Large intestine (tissue), 3 donors: Measurements from ENCODE around the gene IL25. TPM values are rescaled to one million over a fixed set of nuclear protein-coding genes. Genes with fewer than 3 reads are reported as not detected.
A peak's percentile ranks its signal among the peaks of the same experiment; 100 is the strongest.

Source experiments
- DNase-seq, 2 donors: peaks; one replicate each; pipeline versions ENCODE4 v3.0.0 to v3.0.0-alpha.2; 2013
- H3K27ac ChIP-seq: one replicate; pipeline ENCODE4 v1.5.1; 2013; ENCODE audit warnings: low read length
- H3K27me3 ChIP-seq: 2 replicates; pipeline ENCODE4 v1.6.1; 2013; ENCODE audit warnings: low read length; ENCODE audit not compliant: control insufficient read depth, insufficient read depth
- H3K36me3 ChIP-seq: 2 replicates; pipeline ENCODE4 v1.6.1; 2013; ENCODE audit warnings: low read length; ENCODE audit not compliant: control insufficient read depth, insufficient read depth
- H3K4me1 ChIP-seq: one replicate; pipeline ENCODE4 v1.6.1; 2013; ENCODE audit warnings: low read length; ENCODE audit not compliant: control insufficient read depth, insufficient read depth
- H3K4me3 ChIP-seq: one replicate; pipeline ENCODE4 v1.5.1; 2013; ENCODE audit warnings: low read length
- H3K9me3 ChIP-seq: one replicate; pipeline ENCODE4 v1.6.1; 2013; ENCODE audit warnings: mild to moderate bottlenecking, low read depth, low read length, moderate library complexity; ENCODE audit not compliant: control insufficient read depth
- WGBS: methylation state at CpG from one replicate; pipeline ENCODE4 v1.1.5; 2013; ENCODE audit warnings: low lambda C conversion rate; ENCODE audit not compliant: insufficient coverage; 5-methylcytosine and 5-hydroxymethylcytosine counted together
- polyA plus RNA-seq: library from polyadenylated mRNA; unstranded; fragments of 120-200 nt; gene quantifications from one replicate; pipeline ENCODE4 v1.2.1, GENCODE V29; 2013

The IL25 gene
- polyA plus RNA-seq, 1 donor = not detected

DNA sequence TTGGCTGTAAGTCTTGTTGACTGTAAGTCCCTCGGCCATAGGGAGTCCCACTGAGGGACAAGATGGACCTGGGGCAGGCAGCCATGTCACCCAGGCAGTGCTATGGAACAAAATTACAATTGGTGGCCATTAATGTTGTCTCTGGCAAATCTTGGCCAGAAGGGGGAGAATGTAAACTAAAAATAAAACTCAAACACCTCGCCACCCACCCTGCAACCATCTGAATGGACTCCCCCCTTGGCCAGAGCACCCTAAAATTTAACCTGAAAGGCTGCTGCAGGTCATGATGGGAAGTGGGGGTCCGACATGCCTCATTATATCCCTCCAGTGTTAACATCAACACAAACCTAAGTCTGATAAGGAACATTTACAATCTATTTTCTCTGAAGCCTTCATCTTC is 28.1 kb upstream of the IL25 start:
- peaks cover 4% of the 10 kb centered on the region for H3K27me3 ChIP-seq
- H3K36me3 ChIP-seq = peaks cover 3% of the 10 kb centered on the region
- no CpG with 5 or more reads among the region's 3 CpGs for WGBS
- H3K9me3 ChIP-seq = no peaks in the 10 kb centered on the region
- DNase-seq = no peak
- no peak overlapping the region for H3K27ac ChIP-seq
- H3K4me3 ChIP-seq = no peak overlapping the region
- no peaks in the 10 kb centered on the region for H3K4me1 ChIP-seq

DNA sequence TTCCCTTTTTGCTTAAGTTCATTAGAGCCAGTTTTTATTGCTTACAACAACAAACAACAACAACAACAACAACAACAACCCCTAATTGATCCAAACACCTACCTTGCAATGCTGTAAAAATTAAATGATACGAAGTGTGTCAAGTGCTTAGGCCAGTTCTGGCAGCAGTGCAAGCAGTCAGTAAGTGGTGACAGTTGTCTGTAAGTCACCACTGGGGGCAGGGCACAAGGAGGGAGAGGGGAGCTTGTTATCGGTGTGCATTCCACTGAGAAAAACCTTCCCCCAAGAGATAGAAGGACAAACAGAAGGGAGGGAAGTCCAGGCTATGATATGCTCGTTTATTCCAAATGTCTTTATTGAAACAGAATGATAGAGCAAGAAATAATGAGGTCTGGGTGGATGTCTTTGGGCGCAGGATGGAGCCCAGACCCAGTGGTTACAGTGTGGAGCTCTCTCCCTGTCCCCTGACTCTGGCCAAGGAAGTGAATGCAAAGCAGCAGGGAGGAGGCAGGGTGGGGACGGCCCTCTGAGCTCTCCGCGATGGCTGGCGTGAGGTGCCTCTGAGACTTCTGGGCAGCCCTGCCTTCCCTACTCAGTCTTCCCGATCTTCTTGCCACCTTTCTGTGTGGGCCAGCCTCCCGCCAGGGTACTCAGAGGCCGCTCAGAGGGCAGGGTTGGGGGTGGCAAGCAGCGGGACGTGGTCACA is 26.5 kb upstream of the IL25 start:
- Histone ChIP-seq H3K27me3 (peaks cover 4% of the 10 kb centered on the region), H3K4me1 (no peaks in the 10 kb centered on the region), H3K27ac (no peak overlapping the region), H3K9me3 (no peaks in the 10 kb centered on the region), H3K36me3 (peaks cover 3% of the 10 kb centered on the region), H3K4me3 (no peak overlapping the region)
- DNase-seq = no peak
- WGBS = no CpG with 5 or more reads among the region's 13 CpGs

DNA sequence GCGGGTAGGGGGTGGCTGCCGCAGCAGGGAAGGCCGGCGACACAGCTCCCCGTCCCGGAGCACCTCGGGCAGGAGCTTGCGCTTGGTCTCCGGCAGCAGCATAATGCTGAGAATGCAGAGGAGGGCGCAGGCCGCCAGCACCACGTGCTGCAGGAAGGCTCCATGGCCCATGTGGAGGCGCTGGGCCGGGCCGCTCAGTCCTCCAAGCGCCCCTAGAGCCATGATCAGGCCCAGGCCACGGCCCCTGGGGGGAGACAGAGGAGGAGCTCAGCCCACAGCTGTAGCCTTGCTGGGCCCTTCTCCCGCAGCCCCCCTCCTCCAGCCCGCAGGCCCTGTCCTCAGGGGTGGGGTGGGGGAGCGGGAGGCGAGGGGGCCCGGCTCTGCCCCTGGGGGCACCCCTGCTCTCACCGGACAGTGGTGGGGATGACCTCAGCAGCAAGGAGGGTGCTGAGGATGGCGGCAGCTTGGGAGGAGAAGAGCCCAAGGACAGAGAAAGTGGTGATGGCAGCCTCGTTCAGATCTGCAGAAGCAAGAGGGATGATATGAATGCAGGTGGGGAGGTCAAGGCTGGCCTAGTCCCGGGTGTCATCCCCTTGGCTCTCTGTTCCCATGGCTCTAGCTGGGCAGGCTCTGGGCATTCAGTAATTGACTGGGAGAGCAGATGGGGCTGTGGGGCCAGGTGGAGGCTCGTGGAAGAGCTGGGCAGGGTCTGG is 25.8 kb upstream of the IL25 start:
- Histone ChIP-seq H3K27ac (no peak overlapping the region), H3K4me1 (no peaks in the 10 kb centered on the region), H3K27me3 (peaks cover 8% of the 10 kb centered on the region), H3K9me3 (no peaks in the 10 kb centered on the region), H3K36me3 (peaks cover 3% of the 10 kb centered on the region), H3K4me3 (no peak overlapping the region)
- DNase-seq = no peak
- no CpG with 5 or more reads among the region's 27 CpGs for WGBS

DNA sequence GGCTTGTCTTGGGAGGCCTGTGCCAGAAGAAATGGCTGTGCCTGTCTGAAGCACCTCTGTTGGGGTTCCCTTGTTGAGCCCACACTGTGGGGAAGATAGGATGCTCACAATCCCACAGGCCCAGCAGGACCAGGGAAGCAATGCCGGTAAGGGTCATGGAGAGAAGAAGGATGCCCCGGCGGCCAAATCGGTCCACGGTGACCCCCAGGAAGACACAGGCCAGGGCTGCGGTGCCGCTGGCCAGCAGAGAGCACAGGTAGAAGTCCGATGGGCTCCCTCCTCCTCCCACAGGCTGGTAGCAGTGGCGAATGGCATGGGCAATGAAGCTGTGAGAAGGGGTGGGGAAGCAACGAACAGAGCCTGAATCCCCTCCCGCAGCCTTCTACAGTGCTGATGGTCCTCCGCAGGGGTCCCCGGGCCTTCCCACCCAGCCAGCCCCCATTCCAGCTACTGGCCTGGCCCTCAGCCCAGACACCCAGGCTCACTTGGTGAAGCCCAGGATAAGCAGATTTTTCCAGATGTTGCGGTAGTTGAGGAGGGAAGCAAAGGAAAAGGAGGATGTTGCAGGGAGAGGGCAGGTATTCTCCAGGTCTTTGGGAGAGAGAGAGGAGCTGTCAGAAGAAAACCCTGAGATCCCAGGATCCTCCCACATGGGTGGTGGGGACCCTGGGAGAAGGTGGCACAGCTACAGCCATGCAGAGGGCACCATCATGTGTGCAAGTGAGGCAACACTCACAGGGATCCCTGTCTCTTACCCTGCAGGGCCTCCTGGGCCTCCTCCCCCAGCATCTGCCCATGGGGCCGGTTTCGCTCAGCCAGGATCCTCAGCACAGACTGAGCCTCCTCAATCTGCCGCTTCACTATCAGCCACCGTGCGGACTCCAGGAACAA is 25.0 kb upstream of the IL25 start:
- Histone ChIP-seq H3K27ac (no peak overlapping the region), H3K9me3 (no peaks in the 10 kb centered on the region), H3K36me3 (peaks cover 3% of the 10 kb centered on the region), H3K4me1 (no peaks in the 10 kb centered on the region), H3K27me3 (peaks cover 6% of the 10 kb centered on the region), H3K4me3 (no peak overlapping the region)
- WGBS = no CpG with 5 or more reads among the region's 19 CpGs
- DNase-seq = no peak

DNA sequence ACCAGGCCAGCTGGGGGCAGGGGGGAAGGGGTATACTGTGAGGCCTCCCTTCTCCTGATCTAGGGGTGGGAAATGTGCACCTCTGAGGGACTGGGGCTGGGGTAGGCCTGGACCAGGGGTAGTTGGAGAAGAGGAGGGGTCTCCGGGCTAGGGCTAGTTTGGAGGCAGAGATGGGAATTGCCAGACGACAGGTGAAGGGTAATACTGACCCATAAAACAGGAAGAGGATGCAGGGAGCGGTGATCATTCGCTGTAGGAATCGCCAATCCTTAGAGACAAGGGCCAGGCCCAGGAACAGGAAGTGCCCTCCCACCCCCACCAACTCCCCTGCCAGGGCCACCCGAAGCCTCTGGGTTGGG is 24.3 kb upstream of the IL25 start:
- WGBS = 80% methylated on average over 1 of the region's 6 CpGs
- peaks cover 8% of the 10 kb centered on the region for H3K27me3 ChIP-seq
- peaks cover 3% of the 10 kb centered on the region for H3K36me3 ChIP-seq
- no peaks in the 10 kb centered on the region for H3K9me3 ChIP-seq
- peaks cover 5% of the 10 kb centered on the region for H3K4me1 ChIP-seq
- DNase-seq = no peak
- H3K27ac ChIP-seq = no peak overlapping the region
- H3K4me3 ChIP-seq = no peak overlapping the region

DNA sequence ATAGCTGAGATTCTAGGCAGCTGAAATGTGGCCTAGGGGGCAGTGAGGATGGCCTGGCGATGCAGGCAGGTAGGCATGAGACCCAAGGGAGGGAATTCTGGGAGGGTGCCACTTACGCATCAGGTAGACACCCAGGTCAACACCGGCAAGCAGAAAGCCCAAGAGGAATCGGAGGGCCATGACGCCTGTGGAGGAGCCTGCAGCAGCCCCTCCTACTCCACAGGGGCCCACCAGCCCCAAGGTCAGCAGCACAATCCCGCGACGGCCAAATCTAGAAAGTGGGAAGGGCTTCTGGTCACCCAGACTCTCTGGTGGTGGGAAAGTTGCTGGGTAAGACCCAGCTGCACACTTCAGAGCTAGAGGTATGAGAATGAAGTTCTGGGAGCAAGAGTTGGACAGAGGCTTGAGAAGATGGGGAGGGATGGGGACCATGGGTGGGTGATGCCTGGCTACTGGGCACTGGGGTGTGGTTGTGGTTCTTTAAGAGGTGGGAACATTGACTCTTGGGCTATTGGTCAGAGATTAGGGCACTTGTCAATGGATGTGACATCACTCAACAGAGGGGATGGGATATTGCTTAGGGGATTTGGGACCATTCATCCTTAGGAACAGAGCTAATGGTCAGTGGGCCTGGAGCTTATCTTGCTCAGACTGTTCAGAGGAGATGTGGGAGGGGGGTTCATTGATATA is 23.3 kb upstream of the IL25 start:
- peaks cover 3% of the 10 kb centered on the region for H3K36me3 ChIP-seq
- no peak for DNase-seq
- H3K4me1 ChIP-seq = peaks cover 6% of the 10 kb centered on the region
- peaks cover 16% of the 10 kb centered on the region for H3K27me3 ChIP-seq
- no peaks in the 10 kb centered on the region for H3K9me3 ChIP-seq
- H3K4me3 ChIP-seq = no peak overlapping the region
- WGBS = no CpG with 5 or more reads among the region's 8 CpGs
- no peak overlapping the region for H3K27ac ChIP-seq

DNA sequence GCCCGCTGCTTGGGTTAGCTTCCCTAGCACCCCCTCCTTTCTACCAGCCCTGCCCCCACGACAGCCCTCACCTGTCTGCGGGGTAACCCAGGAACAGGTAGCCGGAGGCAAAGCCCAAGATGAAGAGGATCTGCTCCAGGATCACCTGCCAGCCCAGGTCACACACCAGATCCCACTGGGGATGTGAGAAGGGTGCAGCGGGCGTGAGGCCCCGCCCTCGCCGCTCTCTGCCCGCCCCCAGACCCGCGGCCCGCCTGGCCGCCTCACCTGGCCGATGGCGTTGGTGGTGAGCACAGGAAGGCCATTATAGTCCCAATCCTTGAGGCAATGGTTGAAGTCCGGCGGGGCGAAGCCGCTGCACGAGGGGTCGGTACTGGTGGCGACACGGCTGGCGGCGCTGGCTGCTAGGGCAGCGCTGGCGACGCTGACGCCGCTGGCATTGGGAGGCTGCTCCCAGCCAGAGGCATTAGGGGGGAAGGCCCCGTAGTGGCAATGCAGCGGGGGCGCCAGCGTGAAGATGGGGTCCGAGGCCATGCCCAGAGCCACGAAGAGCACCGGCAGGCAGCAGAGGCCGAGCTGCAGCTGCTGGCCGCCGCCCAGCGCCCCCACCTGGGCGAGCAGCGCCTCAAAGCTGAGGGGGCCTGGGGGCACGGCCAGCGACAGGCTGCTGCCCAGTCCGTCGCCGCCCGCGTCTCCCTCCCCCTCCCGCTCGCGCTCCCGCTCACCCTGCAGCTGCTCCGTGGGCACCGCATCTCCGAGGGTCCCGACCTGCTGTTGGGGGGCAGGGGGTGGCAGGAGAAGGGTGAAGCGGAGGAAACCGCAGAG is 20.7 kb upstream of the IL25 start:
- WGBS = no CpG with 5 or more reads among the region's 61 CpGs
- Histone ChIP-seq H3K27ac (no peak overlapping the region), H3K27me3 (peaks cover 17% of the 10 kb centered on the region), H3K9me3 (no peaks in the 10 kb centered on the region), H3K4me3 (peak overlapping the region; percentile 60), H3K4me1 (peaks cover 6% of the 10 kb centered on the region), H3K36me3 (peaks cover 3% of the 10 kb centered on the region)
- DNase-seq = peak in 1 of 2 donors; percentile 41

DNA sequence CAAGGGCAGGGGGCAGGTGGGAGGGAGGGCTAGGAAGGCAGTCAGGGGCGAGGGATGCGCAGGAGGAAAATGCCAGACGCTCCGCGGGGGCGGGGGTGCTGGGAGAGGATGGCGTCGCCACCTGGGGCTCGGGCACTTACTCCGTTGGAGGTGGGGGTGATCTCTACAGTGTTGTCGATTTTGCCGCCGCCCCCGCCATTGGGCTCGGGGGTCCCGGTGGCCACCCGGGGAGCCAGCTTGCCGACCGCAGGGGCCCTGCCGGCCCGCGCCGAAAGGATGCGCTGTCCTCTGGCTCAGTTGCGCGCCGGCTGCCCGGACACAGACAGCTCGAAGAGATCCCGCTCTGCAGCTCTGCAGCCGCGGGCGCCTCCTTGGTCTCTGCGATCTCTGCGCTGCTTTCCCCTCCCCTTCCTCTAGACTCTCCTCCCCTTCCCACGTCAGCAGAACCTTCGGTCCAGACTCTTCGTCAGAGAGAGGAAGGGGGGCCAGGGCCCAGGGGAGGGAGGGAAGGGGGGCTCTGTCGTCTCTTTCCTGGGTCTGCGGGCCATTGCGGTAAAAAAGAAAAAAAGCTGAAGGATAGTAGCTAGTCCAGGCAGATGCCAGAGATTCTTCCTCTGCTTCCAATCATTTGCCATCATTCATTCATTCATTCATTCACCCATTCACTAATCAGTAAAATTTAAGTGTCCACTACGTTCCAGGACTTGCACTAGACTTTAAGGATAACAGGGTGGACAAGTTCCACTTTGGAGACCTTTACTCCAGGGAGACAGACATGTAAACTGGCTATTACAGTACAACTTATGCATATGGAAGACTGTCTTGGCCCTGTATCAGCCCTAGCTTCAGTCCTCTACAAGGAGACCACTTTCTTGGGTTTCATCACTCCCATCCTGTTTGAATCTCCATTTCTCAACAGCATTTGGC is 19.8 kb upstream of the IL25 start, which contains the start of gene SLC22A17:
TSS of gene SLC22A17 (minus strand) at position 382 of the 927 bp plus-strand sequence.
- no CpG with 5 or more reads among the region's 42 CpGs for WGBS
- peak; percentile 88 to 89 for DNase-seq
- Histone ChIP-seq H3K36me3 (peaks cover 5% of the 10 kb centered on the region), H3K9me3 (no peaks in the 10 kb centered on the region), H3K27me3 (peaks cover 17% of the 10 kb centered on the region), H3K27ac (peak within 1 kb of the TSS; percentile 27), H3K4me1 (peaks cover 6% of the 10 kb centered on the region), H3K4me3 (peak within 1 kb of the TSS; percentile 60)

DNA sequence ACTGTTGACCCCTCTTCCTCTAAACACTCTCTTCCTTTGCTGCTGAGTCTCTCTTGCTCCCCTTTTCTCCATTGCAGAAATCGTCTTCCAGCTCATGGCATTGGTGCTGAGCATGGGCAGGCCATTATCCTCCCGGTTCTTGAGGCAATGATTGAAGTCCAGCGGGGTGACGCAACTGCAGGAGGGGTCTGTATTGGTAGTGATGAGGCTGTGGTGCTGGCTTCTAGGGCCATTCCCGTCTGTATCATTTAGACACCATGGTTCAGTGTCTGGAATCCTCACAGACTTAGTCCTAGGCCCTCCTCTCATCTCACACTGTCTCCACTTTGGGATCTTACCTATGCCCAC is 19.2 kb upstream of the IL25 start:
- WGBS = no CpG with 5 or more reads among the region's 5 CpGs
- Histone ChIP-seq H3K27ac (no peak overlapping the region), H3K4me1 (peaks cover 6% of the 10 kb centered on the region)

More for the DNA sequence above, 19.2 kb upstream of the IL25 start:
- no peaks in the 10 kb centered on the region for H3K9me3 ChIP-seq
- H3K4me3 ChIP-seq = no peak overlapping the region
- peaks cover 17% of the 10 kb centered on the region for H3K27me3 ChIP-seq
- peaks cover 2% of the 10 kb centered on the region for H3K36me3 ChIP-seq
- no peak for DNase-seq
